Measurements from ENCODE around the gene ZNF804B. TPM values are rescaled to one million over a fixed set of nuclear protein-coding genes. Genes with fewer than 3 reads are reported as not detected.

ZNF804B gene
- total RNA-seq, 1 donor from 2014 or later = not detected

- DNase-seq = no peak
Observed at GRCh38 chr7:89283302-89283701, 523.8 kb downstream of the ZNF804B start.

DNA sequence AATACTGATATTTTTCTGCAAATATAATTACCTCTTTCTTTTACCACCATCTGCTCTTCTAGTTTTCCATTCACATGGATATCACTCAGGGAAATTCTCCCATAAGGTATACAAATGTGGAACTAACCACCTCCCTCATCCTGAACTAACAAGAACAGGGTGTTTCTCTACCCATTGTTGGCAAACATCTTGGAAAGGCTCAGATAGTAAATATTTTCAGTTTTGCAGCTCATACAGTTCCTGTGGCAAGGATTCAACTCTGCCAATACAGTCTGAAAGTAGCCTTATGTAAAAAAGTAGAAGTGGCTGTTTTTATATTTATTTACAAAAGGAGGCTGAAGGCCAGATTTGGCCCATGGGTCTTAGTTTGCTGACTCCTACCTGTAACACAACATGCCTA lies 549.0 kb downstream of the ZNF804B start:
- DNase-seq = no peak

- DNase-seq = no peak
Observed at GRCh38 chr7:89311886-89312285, 552.4 kb downstream of the ZNF804B start.

GRCh38 chr7:89312551-89312950 lies 553.1 kb downstream of the ZNF804B start:
- no peak for DNase-seq

DNA sequence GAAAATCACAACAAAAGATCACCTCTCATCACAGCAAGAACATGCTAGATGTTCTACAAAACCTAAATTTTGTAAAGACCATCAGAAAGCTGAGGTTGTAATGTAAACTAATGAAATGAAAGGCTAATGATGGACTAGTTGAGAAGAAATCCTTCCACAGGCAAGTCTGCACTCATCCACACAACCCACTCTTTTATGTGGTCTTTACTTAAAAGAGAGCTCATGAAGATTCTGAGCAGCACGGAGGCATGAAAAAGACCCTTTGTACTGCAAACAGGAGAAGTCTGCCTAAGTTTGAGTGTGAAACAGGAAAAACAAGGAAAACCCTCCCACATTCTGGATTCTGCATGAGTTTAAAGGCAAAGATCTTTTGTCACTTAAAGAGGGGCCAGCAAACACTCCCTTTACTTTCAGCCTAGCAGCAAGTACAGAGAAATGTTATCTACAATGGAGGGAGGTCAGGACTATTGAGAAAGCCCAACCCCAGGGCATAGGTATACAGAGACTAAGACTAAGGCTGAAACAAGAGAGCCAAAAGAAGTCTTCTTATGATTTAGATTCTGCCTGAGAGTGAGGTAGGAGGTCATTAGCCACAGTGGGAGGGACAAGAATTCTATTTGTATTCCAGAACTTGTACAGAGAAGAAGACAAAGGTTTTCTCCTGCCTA lies 557.2 kb downstream of the ZNF804B start:
- DNase-seq = no peak

GRCh38 chr7:89332026-89332425 lies 572.5 kb downstream of the ZNF804B start:
- no peak for DNase-seq

DNA sequence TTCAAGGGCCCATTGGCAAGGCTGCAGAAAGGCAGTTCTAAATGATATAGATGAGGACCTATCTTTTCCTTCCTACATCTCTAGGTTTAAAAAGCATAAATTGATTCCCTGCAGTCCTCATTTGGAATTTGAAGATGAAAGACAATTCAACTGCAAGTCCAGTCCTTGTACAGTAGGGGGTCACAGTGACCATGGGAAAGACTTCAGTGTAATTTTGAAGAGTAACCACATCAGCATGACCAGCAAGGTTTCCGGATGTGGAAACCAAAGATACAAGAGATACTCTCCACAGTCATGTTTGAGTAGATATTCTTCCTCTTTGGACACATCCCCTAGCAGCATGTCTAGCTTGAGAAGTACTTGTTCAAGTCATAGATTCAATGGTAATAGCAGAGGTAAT lies 575.3 kb downstream of the ZNF804B start:
- DNase-seq = no peak

DNA sequence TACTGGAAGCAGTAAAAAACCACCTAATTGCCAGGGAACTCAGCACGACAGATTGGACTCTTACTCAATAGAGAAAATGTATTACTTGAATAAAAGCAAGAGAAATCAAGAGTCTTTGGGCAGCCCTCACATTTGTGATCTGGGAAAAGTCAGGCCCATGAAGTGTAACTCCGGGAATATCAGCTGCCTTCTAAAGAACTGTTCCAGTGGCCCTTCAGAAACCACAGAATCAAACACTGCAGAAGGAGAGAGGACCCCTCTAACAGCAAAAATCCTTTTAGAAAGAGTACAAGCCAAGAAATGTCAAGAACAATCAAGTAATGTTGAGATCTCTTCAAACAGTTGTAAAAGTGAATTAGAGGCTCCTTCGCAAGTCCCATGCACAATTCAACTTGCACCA lies 576.0 kb downstream of the ZNF804B start:
- DNase-seq = no peak

- no peak for DNase-seq
Observed at GRCh38 chr7:89336121-89336520, 576.6 kb downstream of the ZNF804B start.

GRCh38 chr7:89339748-89340147 lies 580.2 kb downstream of the ZNF804B start:
- DNase-seq = no peak

GRCh38 chr7:89357121-89357520 lies 597.6 kb downstream of the ZNF804B start:
- DNase-seq = no peak

- no peak for DNase-seq
Observed at GRCh38 chr7:89377219-89377618, 617.7 kb downstream of the ZNF804B start.

DNA sequence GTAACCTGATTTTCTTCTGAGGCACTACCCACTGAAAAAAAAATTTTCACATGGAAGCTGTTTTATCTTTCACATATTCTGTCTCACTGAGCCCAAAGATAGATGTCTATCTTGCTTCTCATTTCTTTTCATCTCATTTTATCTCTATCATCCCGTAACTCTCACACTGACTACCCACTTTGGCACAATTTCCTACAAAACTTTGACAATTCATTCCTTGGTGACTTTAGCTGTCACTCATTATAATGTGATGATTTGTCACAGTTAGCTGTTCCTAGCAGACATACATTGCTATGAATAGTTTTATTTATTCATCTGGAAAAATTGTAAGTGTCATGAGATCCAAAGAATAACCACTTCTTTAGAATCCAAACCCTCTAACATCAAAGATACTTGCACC lies 625.9 kb downstream of the ZNF804B start:
- no peak for DNase-seq

Small RNA genes lying within 50 kb of the gene (small RNA-seq; reads per million reads assigned to genes)
- not detected for gene AC002127.1 (ENCODE audit: low replicate concordance)

Other genes starting within 250 kb of the ZNF804B start
- gene TEX47, start 36.0 kb downstream of the ZNF804B start, total RNA-seq = not detected